Measurements from ENCODE around the gene CEP78. TPM values are rescaled to one million over a fixed set of nuclear protein-coding genes. Genes with fewer than 3 reads are reported as not detected.

The CEP78 gene
- total RNA-seq, 1 experiment from 2014 or later, result 10.7 TPM

GRCh38 chr9:78311886-78312524 is 76.1 kb downstream of the CEP78 start:
- Histone ChIP-seq H3K9me3 (no peaks in the 10 kb centered on the region), H3K36me3 (peaks cover 27% of the 10 kb centered on the region), H3K27me3 (no peaks in the 10 kb centered on the region), H3K4me3 (no peak overlapping the region)
- DNase-seq, result no peak

DNA sequence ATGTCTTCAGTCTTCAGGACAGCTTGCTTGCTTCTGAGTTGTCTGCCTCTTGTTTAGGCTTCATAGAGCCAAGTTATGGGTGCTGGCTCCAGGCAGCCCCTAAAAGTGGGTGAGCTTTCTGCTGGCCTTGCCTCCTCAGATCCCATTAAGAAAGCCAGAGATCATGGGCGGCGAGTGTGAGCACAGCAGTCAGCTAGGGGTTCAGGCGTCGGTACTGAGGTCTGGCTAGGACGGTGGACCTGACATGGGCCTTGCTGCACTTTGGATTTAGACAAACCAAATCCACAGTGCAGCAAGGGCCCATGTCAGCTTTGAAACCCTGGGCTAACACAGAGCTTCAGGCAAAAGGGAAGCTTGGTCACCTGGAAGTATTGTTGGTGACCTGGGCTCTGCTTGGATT is 78.7 kb downstream of the CEP78 start:
- H3K9me3 ChIP-seq, result no peaks in the 10 kb centered on the region
- H3K4me3 ChIP-seq, result no peak overlapping the region
- H3K36me3 ChIP-seq, result peaks cover 27% of the 10 kb centered on the region
- no peak for DNase-seq
- H3K27me3 ChIP-seq, result no peaks in the 10 kb centered on the region

- peak; percentile 8 for DNase-seq
- Histone ChIP-seq H3K9me3 (no peaks in the 10 kb centered on the region), H3K27me3 (no peaks in the 10 kb centered on the region), H3K4me3 (no peak overlapping the region), H3K36me3 (peaks cover 27% of the 10 kb centered on the region)
Measured at GRCh38 chr9:78314953-78315870, 79.3 kb downstream of the CEP78 start.

DNA sequence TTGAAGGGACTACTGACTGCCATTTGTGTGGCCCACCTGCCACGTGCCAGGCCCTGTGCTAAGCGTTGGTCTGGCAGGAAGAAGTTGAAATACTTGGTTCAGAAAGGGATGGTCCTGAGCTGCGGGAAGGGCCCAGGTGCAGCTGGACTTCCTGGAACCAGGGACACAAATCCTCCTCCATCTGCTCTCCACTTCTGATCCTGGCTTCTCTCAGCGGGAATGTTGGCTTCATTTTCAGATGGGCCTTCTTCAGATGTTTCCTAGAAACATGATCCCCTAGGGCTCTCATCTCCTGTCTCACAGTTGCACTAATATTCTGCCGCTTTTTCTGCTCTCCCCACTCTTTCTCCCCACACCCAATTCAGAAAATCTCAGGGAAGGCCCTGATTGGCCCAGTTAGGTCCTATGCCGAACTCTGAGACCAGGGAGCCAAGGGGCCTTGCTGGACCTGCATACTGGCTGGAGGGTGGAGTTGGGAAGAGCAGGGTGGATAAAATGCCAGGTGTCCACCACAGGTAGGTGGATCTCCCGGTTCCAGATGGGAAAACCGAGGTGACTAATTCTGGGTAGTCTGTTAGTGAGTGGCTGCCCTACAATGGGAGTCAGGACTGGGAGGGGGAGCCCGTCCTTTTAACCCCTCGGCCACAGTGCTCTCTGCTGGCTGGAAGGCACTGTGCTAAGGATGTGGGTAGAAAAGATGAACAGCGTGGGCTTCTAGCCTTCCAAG is 80.5 kb downstream of the CEP78 start:
- no peak for DNase-seq
- H3K36me3 ChIP-seq, result peaks cover 29% of the 10 kb centered on the region
- H3K27me3 ChIP-seq, result no peaks in the 10 kb centered on the region
- no peaks in the 10 kb centered on the region for H3K9me3 ChIP-seq
- no peak overlapping the region for H3K4me3 ChIP-seq

DNA sequence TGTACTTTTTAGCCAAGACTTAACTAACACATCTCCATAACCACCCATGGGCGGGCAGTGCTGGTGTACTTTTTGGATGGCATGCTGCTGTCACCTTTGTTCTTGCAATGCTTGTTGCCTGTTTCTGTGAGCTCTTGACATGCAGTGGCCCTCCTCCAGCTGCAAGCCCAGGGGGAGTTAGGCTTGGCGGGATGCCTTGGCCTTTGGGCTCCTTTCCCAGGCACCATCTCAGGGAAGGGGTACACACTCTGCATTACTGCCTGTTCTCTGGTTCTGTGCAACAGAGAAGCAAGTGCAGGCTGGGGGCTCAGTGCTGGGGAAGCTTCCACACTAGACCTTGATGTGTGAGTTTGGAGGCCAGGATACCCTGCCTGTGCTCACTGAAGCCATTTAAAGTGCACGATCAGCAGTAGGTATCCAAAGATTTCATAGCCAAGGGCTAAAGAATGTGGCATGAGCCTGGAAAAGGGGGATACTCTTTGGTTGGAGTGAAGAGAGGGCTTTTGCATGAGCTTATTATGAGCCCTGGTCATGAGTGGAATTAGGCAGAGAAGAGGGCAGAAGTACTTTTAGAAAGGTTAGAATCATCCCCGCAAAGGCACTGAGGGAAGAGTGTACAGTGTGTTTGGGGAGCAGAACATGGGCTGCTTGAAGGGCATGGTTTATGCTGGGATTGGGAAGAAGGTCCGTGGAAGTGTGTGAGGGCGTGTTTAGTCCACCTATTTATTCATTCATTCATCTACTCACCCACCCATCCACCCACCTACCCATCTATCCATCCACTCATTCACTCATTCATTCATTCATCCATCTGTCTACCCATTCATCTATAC is 83.5 kb downstream of the CEP78 start:
- Histone ChIP-seq H3K4me3 (no peak overlapping the region), H3K9me3 (no peaks in the 10 kb centered on the region), H3K36me3 (peaks cover 26% of the 10 kb centered on the region), H3K27me3 (no peaks in the 10 kb centered on the region)
- no peak for DNase-seq

DNA sequence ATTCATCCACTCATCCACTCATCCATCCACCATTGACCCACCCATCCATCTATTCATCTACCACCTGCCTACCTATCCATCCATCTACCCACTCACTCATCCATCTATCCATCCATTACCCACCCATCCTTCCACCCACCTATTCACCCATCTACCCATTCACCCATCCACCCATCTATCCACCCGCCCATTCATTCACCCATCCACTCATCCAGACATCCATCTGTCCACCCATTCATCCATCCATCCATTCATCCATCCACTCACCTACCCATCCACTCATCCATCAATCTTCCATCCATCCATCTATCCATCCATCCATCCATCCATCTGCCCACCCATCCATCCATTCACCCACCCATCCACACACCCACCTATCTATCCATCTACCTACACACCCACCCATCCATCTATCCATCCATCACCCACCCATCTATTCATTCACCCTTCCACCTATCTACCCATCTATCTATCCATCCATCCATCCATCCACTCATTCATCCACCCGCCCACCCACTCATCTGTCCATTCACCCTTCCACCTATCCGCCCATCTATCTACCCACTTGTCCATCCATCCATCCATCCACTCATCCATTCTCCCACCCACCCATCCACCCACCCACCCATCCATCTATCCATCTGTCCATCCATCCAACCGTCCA is 84.3 kb downstream of the CEP78 start:
- H3K36me3 ChIP-seq, result peaks cover 26% of the 10 kb centered on the region

GRCh38 chr9:78320875-78321496 is 85.1 kb downstream of the CEP78 start:
- no peaks in the 10 kb centered on the region for H3K9me3 ChIP-seq
- no peak overlapping the region for H3K4me3 ChIP-seq
- no peak for DNase-seq
- peaks cover 26% of the 10 kb centered on the region for H3K36me3 ChIP-seq
- no peaks in the 10 kb centered on the region for H3K27me3 ChIP-seq

More for the DNA sequence above, 84.3 kb downstream of the CEP78 start:
- H3K27me3 ChIP-seq, result no peaks in the 10 kb centered on the region
- no peak overlapping the region for H3K4me3 ChIP-seq
- no peak for DNase-seq
- H3K9me3 ChIP-seq, result no peaks in the 10 kb centered on the region

DNA sequence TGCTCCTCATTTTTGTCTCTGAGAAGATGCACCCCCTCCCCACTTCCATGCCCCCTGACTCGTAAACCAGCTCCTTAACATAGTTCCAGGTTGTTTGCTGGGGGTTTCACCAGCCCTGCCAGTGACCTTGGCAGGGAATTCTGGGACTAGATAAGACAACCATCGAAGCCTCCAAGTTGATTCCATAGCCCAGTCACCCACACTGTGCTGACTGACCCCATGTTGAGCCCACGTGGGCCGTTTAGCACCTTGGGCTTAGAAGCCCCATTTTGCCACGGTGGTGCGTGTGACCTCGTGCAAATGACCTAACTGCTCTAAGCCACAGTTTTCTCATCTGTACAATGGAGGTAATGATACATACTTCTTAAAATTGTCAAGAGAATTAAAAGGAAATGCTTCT is 85.6 kb downstream of the CEP78 start:
- no peak overlapping the region for H3K4me3 ChIP-seq
- H3K27me3 ChIP-seq, result no peaks in the 10 kb centered on the region
- no peaks in the 10 kb centered on the region for H3K9me3 ChIP-seq
- no peak for DNase-seq
- peaks cover 26% of the 10 kb centered on the region for H3K36me3 ChIP-seq

DNA sequence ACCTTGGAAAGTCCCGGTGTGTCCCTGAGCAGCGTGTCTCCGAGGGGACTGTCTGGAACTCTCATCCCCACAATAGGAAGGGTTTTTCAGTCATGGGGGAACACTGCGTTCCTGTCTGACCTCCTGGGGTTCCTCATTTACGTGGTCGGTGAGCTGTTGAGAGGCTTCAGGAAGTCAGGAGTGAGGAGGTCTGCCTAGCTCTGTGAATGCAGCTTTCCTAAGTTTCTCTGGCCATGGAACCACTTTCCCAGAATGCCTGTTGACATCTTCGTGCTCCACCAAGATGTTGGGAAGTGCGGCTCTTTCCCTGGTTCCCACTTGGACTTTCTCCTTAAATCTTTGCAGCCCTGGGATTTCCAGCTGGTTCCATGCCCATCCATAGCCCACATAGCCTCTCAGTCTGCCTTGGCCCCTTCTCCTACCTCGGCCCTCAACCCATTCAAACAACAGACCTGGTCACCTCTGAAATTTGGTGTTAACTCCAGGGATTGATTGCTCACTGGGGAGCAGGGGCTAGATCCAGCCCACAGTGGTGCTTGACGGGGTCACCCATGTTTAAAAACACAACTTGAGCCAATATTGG is 88.3 kb downstream of the CEP78 start:
- Histone ChIP-seq H3K4me3 (no peak overlapping the region), H3K36me3 (peaks cover 31% of the 10 kb centered on the region), H3K9me3 (no peaks in the 10 kb centered on the region), H3K27me3 (no peaks in the 10 kb centered on the region)
- no peak for DNase-seq

GRCh38 chr9:78324682-78325081 is 88.8 kb downstream of the CEP78 start:
- Histone ChIP-seq H3K9me3 (no peaks in the 10 kb centered on the region), H3K36me3 (peaks cover 29% of the 10 kb centered on the region), H3K4me3 (no peak overlapping the region), H3K27me3 (no peaks in the 10 kb centered on the region)
- DNase-seq, result no peak

DNA sequence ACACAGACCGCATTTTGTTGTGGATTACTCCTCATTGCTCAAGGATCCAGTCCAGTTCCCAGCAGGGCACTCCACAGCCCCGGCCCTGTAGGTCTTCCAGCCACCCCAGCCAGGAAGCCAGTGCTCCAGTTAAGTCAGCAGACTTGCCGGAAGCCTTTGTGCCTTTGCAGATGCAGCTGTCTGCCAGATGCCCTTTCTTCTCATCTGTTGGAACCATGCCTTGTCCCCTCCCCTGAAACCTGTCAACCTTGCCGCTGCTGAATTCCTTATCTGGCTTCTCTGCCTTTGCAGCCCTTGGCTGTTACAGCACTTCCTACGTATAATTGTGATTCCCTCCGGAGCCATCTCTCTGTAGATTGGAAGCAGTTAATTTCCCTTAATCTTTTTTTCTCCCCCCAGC is 89.5 kb downstream of the CEP78 start:
- DNase-seq, result no peak
- no peak overlapping the region for H3K4me3 ChIP-seq
- peaks cover 34% of the 10 kb centered on the region for H3K36me3 ChIP-seq
- H3K9me3 ChIP-seq, result no peaks in the 10 kb centered on the region
- H3K27me3 ChIP-seq, result no peaks in the 10 kb centered on the region

- Histone ChIP-seq H3K4me3 (no peak overlapping the region), H3K27me3 (no peaks in the 10 kb centered on the region), H3K36me3 (peaks cover 34% of the 10 kb centered on the region), H3K9me3 (no peaks in the 10 kb centered on the region)
- DNase-seq, result no peak
Measured at GRCh38 chr9:78325846-78326360, 90.0 kb downstream of the CEP78 start.

- no peaks in the 10 kb centered on the region for H3K27me3 ChIP-seq
- no peak for DNase-seq
- H3K36me3 ChIP-seq, result peaks cover 34% of the 10 kb centered on the region
- H3K4me3 ChIP-seq, result no peak overlapping the region
- H3K9me3 ChIP-seq, result no peaks in the 10 kb centered on the region
Measured at GRCh38 chr9:78326564-78326963, 90.7 kb downstream of the CEP78 start.
